Measurements from ENCODE around the gene GGA1. TPM values are rescaled to one million over a fixed set of nuclear protein-coding genes. Genes with fewer than 3 reads are reported as not detected.

The GGA1 gene
- total and polyA plus RNA-seq, 9 of the 15 experiments (the other 6 are each of a cell fraction or from before 2014, with no cell fraction given), result 1.5 to 69.5 (median 31.6) TPM

GRCh38 chr22:37676736-37677492, 68.3 kb downstream of the GGA1 start (continued):
- TF ChIP-seq NFIC (IDR thresholded peaks at IDR 0.05) (no peak), SRSF1 (IDR thresholded peaks at IDR 0.05; ENCODE audit: low read depth, low read length) (no peak), SLC30A9 (CRISPR knock-in tag; IDR thresholded peaks at IDR 0.05) (no peak), FOXO4 (CRISPR knock-in tag; IDR thresholded peaks at IDR 0.05) (no peak), RBBP5 (IDR thresholded peaks at IDR 0.05; ENCODE audit: borderline replicate concordance, insufficient read depth, low read length, poor library complexity, severe bottlenecking) (no peak), MECOM (CRISPR knock-in tag; IDR thresholded peaks at IDR 0.05) (no peak), GMEB1 (CRISPR knock-in tag; IDR thresholded peaks at IDR 0.05) (no peak), ZBTB9 (CRISPR knock-in tag; IDR thresholded peaks at IDR 0.05) (no peak), CEBPZ (IDR thresholded peaks at IDR 0.05; ENCODE audit: borderline replicate concordance, low read depth, low read length) (no peak), HDAC6 (IDR thresholded peaks at IDR 0.05; ENCODE audit: low read depth, low read length) (no peak), RAD21 (CRISPR knock-in tag; conservative IDR thresholded peaks at IDR 0.05 in 1 of 2, IDR thresholded peaks at IDR 0.05 in 1 of 2) (no peak)

Data from K562 (cell line).